ENCODE measurements around the gene WDR93.

DNA sequence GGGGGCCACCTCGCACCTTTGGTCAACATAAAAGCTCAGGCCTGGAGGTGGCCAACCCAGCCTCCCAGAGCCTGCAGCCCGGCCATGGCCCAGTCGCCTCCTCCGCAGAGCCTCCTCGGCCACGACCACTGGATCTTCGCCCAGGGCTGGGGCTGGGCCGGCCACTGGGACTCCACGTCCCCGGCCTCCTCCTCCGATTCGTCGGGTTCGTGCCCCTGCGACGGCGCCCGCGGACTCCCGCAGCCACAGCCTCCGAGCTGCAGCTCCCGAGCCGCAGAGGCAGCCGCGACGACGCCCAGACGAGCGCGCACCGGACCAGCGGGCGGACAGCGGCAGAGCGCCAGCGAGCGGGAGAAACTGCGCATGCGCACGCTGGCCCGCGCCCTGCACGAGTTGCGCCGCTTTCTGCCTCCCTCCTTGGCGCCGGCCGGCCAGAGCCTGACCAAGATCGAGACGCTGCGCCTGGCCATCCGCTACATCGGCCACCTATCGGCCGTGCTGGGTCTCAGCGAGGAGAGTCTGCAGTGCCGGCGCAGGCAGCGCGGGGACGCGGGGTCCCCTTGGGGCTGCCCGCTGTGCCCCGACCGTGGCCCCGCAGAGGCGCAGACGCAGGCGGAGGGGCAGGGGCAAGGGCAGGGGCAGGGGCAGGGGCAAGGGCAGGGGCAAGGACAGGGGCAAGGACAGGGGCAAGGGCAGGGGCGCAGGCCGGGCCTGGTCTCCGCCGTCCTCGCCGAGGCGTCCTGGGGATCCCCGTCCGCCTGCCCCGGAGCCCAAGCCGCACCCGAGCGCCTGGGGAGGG lies 85.9 kb downstream of the WDR93 start, which contains the start of gene MESP2:
- TF ChIP-seq, protein P1, sequence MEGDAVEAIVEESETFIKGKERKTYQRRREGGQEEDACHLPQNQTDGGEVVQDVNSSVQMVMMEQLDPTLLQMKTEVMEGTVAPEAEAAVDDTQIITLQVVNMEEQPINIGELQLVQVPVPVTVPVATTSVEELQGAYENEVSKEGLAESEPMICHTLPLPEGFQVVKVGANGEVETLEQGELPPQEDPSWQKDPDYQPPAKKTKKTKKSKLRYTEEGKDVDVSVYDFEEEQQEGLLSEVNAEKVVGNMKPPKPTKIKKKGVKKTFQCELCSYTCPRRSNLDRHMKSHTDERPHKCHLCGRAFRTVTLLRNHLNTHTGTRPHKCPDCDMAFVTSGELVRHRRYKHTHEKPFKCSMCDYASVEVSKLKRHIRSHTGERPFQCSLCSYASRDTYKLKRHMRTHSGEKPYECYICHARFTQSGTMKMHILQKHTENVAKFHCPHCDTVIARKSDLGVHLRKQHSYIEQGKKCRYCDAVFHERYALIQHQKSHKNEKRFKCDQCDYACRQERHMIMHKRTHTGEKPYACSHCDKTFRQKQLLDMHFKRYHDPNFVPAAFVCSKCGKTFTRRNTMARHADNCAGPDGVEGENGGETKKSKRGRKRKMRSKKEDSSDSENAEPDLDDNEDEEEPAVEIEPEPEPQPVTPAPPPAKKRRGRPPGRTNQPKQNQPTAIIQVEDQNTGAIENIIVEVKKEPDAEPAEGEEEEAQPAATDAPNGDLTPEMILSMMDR (IDR thresholded peaks at IDR 0.05): peak; percentile 29 to 79 (median 51)
- no peak for TF ChIP-seq POLR2A (IDR thresholded peaks at IDR 0.05)

All from adrenal gland (tissue), 5 donors.